Fibroblast of the aortic adventitia (primary cell): ENCODE data around the gene ATMIN. TPM values are rescaled to one million over a fixed set of nuclear protein-coding genes. Genes with fewer than 3 reads are reported as not detected.

Source experiments
- DNase-seq: peaks from one replicate; pipeline ENCODE4 v3.0.0-alpha.2; 2010; ENCODE audit warnings: low read depth
- H3K4me3 ChIP-seq: 2 replicates; pipeline ENCODE4 v1.5.1; 2011; ENCODE audit warnings: low read depth, mild to moderate bottlenecking, control low read depth, low read length, moderate library complexity
- total RNA-seq: library from RNA; depleted of rRNA; stranded (reverse); fragments of >200 nt; gene quantifications from 2 replicates; pipeline ENCODE4 v1.2.3, GENCODE V29; 2012; ENCODE audit warnings: low replicate concordance
- TF ChIP-seq, protein P1 (sequence below): IDR thresholded peaks from 2 replicates; pipeline ENCODE4 v1.5.1; 2011; ENCODE audit warnings: mild to moderate bottlenecking, low read length, control low read depth, inconsistent platforms; ENCODE audit not compliant: insufficient read depth

The ATMIN gene
- total RNA-seq, 1 donor = 45.4 TPM

DNA sequence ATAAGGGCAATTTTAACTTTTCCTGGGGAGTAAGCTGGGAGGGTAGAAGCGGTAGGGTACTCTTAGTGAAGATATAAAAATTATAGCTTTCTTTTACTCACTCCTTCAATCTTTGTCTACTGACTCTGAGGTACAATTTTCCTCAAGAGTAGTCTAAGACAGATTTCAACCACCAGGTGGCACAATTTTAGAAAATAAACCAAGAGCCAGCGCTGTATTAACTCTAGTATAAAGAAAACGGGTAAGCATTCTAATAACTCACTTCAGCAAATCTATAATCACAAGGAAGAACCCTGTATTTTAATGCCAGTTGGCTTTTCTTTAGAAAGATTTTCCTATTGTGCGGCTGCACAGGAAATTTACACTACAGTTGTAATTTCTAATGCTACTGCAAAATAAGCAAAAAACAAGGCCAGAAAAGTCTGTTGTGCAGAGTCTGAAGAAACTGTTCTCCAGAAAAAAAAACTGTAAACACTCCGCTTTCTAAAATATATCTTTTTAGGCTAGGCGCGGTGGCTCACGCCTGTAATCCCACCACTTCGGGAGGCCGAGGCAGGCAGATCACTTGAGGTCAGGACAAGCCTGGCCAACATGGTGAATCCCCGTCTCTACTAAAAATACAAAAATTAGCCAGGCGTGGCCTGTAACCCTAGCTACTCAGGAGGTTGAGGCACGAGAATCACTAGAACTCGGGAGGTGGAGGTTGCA, 30.8 kb upstream of the ATMIN start:
- TF ChIP-seq, protein P1, sequence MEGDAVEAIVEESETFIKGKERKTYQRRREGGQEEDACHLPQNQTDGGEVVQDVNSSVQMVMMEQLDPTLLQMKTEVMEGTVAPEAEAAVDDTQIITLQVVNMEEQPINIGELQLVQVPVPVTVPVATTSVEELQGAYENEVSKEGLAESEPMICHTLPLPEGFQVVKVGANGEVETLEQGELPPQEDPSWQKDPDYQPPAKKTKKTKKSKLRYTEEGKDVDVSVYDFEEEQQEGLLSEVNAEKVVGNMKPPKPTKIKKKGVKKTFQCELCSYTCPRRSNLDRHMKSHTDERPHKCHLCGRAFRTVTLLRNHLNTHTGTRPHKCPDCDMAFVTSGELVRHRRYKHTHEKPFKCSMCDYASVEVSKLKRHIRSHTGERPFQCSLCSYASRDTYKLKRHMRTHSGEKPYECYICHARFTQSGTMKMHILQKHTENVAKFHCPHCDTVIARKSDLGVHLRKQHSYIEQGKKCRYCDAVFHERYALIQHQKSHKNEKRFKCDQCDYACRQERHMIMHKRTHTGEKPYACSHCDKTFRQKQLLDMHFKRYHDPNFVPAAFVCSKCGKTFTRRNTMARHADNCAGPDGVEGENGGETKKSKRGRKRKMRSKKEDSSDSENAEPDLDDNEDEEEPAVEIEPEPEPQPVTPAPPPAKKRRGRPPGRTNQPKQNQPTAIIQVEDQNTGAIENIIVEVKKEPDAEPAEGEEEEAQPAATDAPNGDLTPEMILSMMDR = peak; percentile 60
- DNase-seq = peak; percentile 83
- H3K4me3 ChIP-seq = peak overlapping the region; percentile 53

DNA sequence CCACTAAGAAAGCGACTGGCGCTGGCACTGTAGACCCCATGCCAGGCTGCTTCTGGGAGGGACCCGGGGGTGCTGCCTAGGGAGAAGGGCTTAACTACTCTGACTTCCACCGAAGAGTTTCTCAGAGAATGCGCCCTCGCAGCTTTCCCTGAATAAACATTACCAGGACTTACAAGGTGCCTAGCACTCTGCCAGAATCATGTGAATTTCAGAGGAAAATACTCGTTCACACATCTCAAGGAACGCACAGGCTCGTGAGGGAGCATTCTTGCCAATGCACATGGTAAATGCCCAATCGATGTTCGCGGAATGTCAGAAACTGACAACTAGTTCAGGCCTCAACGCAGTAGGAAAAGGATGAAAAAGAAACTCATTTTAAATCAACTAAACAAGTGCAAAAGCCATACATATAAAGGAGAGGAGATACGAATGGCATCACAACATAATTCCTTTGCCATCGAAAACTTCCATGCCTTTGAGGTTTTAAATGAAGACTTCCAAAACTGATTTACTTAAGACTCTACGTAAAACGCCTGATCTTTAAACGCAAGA, 30.0 kb upstream of the ATMIN start:
- TF ChIP-seq, protein P1 = no peak
- peak; percentile 39 for DNase-seq
- H3K4me3 ChIP-seq = peak overlapping the region; percentile 77

DNA sequence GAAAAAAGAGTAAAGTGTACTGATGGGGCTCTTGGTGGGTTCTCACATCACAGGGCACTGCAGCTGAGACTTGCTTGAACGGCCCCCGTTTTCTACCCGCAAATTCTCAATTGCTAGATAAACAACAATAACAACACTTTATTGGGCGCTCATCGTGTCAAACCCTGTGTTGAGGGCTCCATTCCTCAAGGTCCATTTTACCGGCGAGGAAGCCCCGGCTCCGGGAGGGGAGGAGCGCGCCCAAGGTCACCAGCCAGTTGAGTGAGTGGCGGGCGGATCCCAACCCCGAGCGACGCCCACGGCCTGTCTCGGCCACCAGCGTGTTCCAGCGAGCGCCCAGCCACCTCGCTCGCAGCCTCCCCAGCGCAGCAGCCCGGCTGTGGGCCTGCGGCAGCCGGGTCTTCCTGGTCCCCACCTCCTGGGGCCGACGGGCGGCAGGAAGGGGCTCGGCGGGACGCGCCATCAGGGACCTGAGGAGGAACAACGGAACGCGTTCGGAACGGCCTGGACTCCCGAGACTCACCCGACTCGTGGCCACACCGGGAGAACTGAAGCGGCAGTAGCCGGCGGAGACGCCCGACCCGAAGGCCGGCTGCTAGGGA, 29.3 kb upstream of the ATMIN start:
- H3K4me3 ChIP-seq = peak overlapping the region; percentile 77
- TF ChIP-seq, protein P1 = no peak
- peak; percentile 40 for DNase-seq

DNA sequence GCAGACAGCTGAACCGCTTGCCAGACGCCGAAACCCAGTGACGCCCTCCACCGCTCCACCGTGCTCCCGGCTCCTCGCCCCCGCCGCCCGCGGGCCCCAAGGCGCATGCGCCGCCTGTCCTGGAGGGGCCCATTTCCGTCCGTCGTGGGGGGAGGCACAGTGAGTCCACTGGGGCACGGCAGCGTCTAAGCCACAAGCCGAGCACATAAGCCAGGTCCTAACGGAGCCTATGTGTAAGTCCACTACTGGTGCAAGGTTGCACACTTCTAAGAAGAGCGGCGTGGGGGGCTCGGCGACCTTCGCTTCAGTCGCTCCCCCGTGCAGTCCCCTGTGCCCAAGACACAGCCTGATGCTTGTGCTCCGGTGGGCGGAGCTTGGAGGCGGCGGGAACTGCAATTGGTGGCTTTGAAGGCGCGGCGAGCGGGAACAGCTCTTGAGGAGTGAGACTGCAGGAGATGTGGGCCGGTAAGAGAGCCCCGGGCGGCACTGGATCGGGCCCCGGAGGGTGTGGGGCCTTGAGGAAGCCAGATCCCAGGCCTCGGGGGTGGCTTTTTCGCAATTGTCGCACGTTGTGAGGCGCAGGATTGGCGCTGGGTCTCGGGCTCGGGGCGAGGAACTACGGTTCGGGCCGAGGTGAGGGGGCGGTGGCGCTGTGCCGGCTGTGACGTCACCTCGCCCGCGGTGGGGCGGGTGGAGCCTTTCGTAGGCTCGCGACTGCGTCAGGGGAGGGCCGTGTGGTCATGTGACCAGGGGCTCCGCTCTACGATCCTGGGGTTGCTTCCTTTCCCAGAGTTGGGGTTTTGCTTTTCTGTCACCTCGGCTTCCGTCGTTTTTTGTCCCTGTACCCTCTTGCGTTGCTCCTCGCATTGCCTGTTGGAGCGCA, 28.6 kb upstream of the ATMIN start, which contains the start of the genes CENPN and CMC2:
CENPN (plus strand) TSS at position 402 of the 883 bp plus-strand sequence. CDS start 4,726 bp downstream, outside the sequence.
CMC2 (minus strand) TSS at position 73 of the 883 bp plus-strand sequence. CDS start 9,491 bp downstream, outside the sequence.
- DNase-seq = peak; percentile 99
- H3K4me3 ChIP-seq = peak within 1 kb of the TSS; percentile 77

DNA sequence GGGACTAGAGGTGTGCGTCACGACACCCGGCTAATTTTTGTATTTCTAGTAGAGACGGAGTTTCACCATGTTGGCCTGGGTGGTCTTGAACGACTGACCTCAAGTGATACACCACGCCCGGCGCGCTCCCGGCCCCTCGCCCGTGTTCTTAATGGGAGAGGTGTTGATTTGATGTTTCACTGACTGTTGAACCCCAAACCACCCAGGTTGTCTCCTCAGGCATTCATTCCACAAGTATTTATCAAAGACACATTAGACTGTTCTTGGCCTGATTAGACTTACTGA, 27.2 kb upstream of the ATMIN start:
- TF ChIP-seq, protein P1 = no peak
- H3K4me3 ChIP-seq = peak overlapping the region; percentile 77
- no peak for DNase-seq

More for the DNA sequence above, 28.6 kb upstream of the ATMIN start, which contains the start of the genes CENPN and CMC2:
- TF ChIP-seq, protein P1 = peak; percentile 28

DNA sequence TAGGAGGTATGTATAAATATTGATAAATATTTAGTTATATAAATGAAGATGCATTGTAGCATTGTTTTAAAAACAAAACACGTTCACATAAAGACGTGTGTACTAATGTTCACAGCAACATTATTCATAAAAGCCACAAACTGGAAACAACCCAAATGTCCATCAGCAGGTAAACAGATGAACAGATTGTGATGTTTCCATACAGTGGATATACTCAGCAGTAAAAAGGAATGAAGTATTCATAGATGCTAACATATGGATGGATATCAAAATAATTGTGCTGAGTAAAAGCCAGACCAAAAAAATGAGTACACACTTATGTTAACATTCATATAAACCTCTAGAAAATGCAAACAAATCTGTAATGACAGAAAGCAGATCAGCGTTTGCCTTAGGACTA, 22.7 kb upstream of the ATMIN start:
- DNase-seq = no peak
- TF ChIP-seq, protein P1 = no peak
- no peak overlapping the region for H3K4me3 ChIP-seq
